ENCODE measurements around the gene SLC25A31. TPM values are rescaled to one million over a fixed set of nuclear protein-coding genes. Genes with fewer than 3 reads are reported as not detected.

Gene SLC25A31
- total and polyA plus RNA-seq, 2 experiments from 2014 or later = not detected

GRCh38 chr4:127737295-127737694 is 7.1 kb downstream of the SLC25A31 start (continued):
- TF ChIP-seq REST (IDR thresholded peaks at IDR 0.05; ENCODE audit: unreplicated experiment) (no peak), NANOG (IDR thresholded peaks at IDR 0.05; ENCODE audit: borderline replicate concordance) (no peak), CTCF (conservative IDR thresholded peaks at IDR 0.05; ENCODE audit: low read depth in 2 of 2) (no peak), POLR2AphosphoS5 (IDR thresholded peaks at IDR 0.05; ENCODE audit: low read depth) (no peak)

- Histone ChIP-seq H3K36me3 (ENCODE audit: insufficient read depth) (no peaks in the 10 kb centered on the region), H2AFZ (no peak overlapping the region), H3F3A (replicated peaks; ENCODE audit: low read depth) (no peaks in the 10 kb centered on the region), H3K4me1 (ENCODE audit: insufficient read depth) (no peaks in the 10 kb centered on the region), H3K27me3 (ENCODE audit: insufficient read depth) (no peaks in the 10 kb centered on the region), H3K4me2 (no peak overlapping the region), H3K4me3 (no peak overlapping the region), H3K79me2 (replicated peaks; ENCODE audit: insufficient read depth) (no peaks in the 10 kb centered on the region), H4K20me1 (replicated peaks; ENCODE audit: insufficient read depth) (no peaks in the 10 kb centered on the region), H3K27ac (ENCODE audit: low read depth) (no peak overlapping the region), H3K9me2 (ENCODE audit: insufficient read depth) (no peaks in the 10 kb centered on the region)
- no peak overlapping the region for H3K27ac Mint-ChIP-seq
- peaks cover 15% of the 10 kb centered on the region for H3K9me3 Mint-ChIP-seq
- no peak overlapping the region for H3K4me3 Mint-ChIP-seq
- H3K36me3 Mint-ChIP-seq (ENCODE audit: low read depth) = no peaks in the 10 kb centered on the region
- no peak for DNase-seq (ENCODE audit: low spot score)
- no peaks in the 10 kb centered on the region for H3K4me1 Mint-ChIP-seq
- ATAC-seq = no peak
- H3K27me3 Mint-ChIP-seq (ENCODE audit: insufficient read depth, low read depth, poor library complexity) = no peaks in the 10 kb centered on the region
- TF ChIP-seq EZH2 (IDR thresholded peaks at IDR 0.05; ENCODE audit: low read depth, unreplicated experiment) = no peak
- TF ChIP-seq CREB1 (CRISPR knock-in tag; IDR thresholded peaks at IDR 0.05; ENCODE audit: low read depth) = no peak
- TF ChIP-seq CTCF (conservative IDR thresholded peaks at IDR 0.05; ENCODE audit: low read depth in 2 of 2) = no peak
- no peak for TF ChIP-seq ZNF462 (CRISPR knock-in tag; IDR thresholded peaks at IDR 0.05)
- TF ChIP-seq NANOG (IDR thresholded peaks at IDR 0.05; ENCODE audit: borderline replicate concordance) = no peak
Observed at GRCh38 chr4:127741247-127741646, 11.0 kb downstream of the SLC25A31 start.
